H9 (cell line): ENCODE data around the gene CKB. TPM values are rescaled to one million over a fixed set of nuclear protein-coding genes. Genes with fewer than 3 reads are reported as not detected.

ENCODE experiments used
- DNase-seq: peaks from one replicate; pipeline ENCODE4 v3.0.0-alpha.2; 2017
- H2AFZ ChIP-seq: one replicate; pipeline ENCODE4 v1.6.1; 2013; ENCODE audit warnings: mild to moderate bottlenecking, low read length, control low read depth, moderate library complexity
- H2AK5ac ChIP-seq: 2 replicates; pipeline ENCODE4 v1.6.1; 2013; ENCODE audit warnings: low read length, control low read depth, mixed read lengths; ENCODE audit not compliant: insufficient read length
- H2BK120ac ChIP-seq: one replicate; pipeline ENCODE4 v1.6.1; 2013; ENCODE audit warnings: low read depth, mild to moderate bottlenecking, low read length, control low read depth, inconsistent platforms; ENCODE audit not compliant: poor library complexity, severe bottlenecking
- H2BK12ac ChIP-seq: 2 replicates; pipeline ENCODE4 v1.6.1; 2013; ENCODE audit warnings: low read length, control low read depth, mixed read lengths, low read depth; ENCODE audit not compliant: insufficient read length
- H2BK15ac ChIP-seq: 2 replicates; pipeline ENCODE4 v1.6.1; 2013; ENCODE audit warnings: low read depth, low read length, control low read depth
- H2BK20ac ChIP-seq: one replicate; pipeline ENCODE4 v1.6.1; 2013; ENCODE audit warnings: low read depth, mild to moderate bottlenecking, low read length, control low read depth, inconsistent platforms; ENCODE audit not compliant: poor library complexity, severe bottlenecking
- H2BK5ac ChIP-seq: 2 replicates; pipeline ENCODE4 v1.6.1; 2013; ENCODE audit warnings: low read length, control low read depth, mixed read lengths; ENCODE audit not compliant: insufficient read length
- H3K14ac ChIP-seq: 2 replicates; pipeline ENCODE4 v1.6.1; 2013; ENCODE audit warnings: low read length, control low read depth; ENCODE audit not compliant: insufficient read depth
- H3K18ac ChIP-seq: 2 replicates; pipeline ENCODE4 v1.6.1; 2013; ENCODE audit warnings: low read depth, mild to moderate bottlenecking, mixed read lengths, low read length, control low read depth; ENCODE audit not compliant: insufficient read length
- H3K23ac ChIP-seq: 2 replicates; pipeline ENCODE4 v1.6.1; 2013; ENCODE audit warnings: low read length, control low read depth, mixed read lengths, low read depth; ENCODE audit not compliant: insufficient read length
- H3K23me2 ChIP-seq: 2 replicates; pipeline ENCODE4 v1.6.1; 2013; ENCODE audit warnings: low read depth, mild to moderate bottlenecking, mixed read lengths, low read length, control low read depth; ENCODE audit not compliant: insufficient read length, poor library complexity, severe bottlenecking
- H3K27ac ChIP-seq: 2 replicates; pipeline ENCODE4 v1.5.1; 2013; ENCODE audit warnings: low read length, control low read depth, mixed read lengths, low read depth; ENCODE audit not compliant: insufficient read length
- H3K27me3 ChIP-seq: 2 replicates; pipeline ENCODE4 v1.6.1; 2013; ENCODE audit warnings: low read length, control low read depth, inconsistent platforms; ENCODE audit not compliant: insufficient read depth
- H3K4ac ChIP-seq: 2 replicates; pipeline ENCODE4 v1.6.1; 2013; ENCODE audit warnings: low read depth, mild to moderate bottlenecking, control low read depth, inconsistent platforms, low read length, moderate library complexity
- H3K4me1 ChIP-seq: 2 replicates; pipeline ENCODE4 v1.6.1; 2013; ENCODE audit warnings: low read length, control low read depth, inconsistent platforms; ENCODE audit not compliant: insufficient read depth
- H3K4me2 ChIP-seq: 2 replicates; pipeline ENCODE4 v1.6.1; 2013; ENCODE audit warnings: low read length, control low read depth, mixed read lengths; ENCODE audit not compliant: insufficient read length, insufficient read depth
- H3K56ac ChIP-seq: 2 replicates; pipeline ENCODE4 v1.6.1; 2013; ENCODE audit warnings: low read depth, mild to moderate bottlenecking, mixed read lengths, low read length, control low read depth; ENCODE audit not compliant: insufficient read length
- H3K79me1 ChIP-seq: 2 replicates; pipeline ENCODE4 v1.6.1; 2013; ENCODE audit warnings: low read depth, mild to moderate bottlenecking, moderate library complexity, low read length, control low read depth, inconsistent platforms; ENCODE audit not compliant: insufficient read depth, poor library complexity, severe bottlenecking
- H3K79me2 ChIP-seq: 2 replicates; pipeline ENCODE4 v1.6.1; 2013; ENCODE audit warnings: low read length, control low read depth, inconsistent platforms; ENCODE audit not compliant: insufficient read depth
- H3K9ac ChIP-seq: 2 replicates; pipeline ENCODE4 v1.6.1; 2013; ENCODE audit warnings: low read length, control low read depth, mixed read lengths; ENCODE audit not compliant: insufficient read length; ENCODE audit errors: extremely low read depth
- H3K9me3 ChIP-seq: one replicate; pipeline ENCODE4 v1.6.1; 2013; ENCODE audit warnings: low read depth, low read length, inconsistent platforms; ENCODE audit not compliant: control insufficient read depth
- H3T11ph ChIP-seq: one replicate; pipeline ENCODE4 v1.6.1; 2013; ENCODE audit warnings: mild to moderate bottlenecking, low read length, control low read depth, inconsistent platforms
- H4K20me1 ChIP-seq: one replicate; pipeline ENCODE4 v1.6.1; 2013; ENCODE audit not compliant: control insufficient read depth, insufficient read length, insufficient read depth
- H4K5ac ChIP-seq: 2 replicates; pipeline ENCODE4 v1.6.1; 2013; ENCODE audit warnings: low read depth, mild to moderate bottlenecking, mixed read lengths, low read length, control low read depth; ENCODE audit not compliant: insufficient read length
- H4K8ac ChIP-seq: replicated peaks from 2 replicates; pipeline ENCODE4 v1.6.1; 2013; ENCODE audit warnings: low read length, control low read depth, mixed read lengths, low read depth; ENCODE audit not compliant: insufficient read length
- H4K91ac ChIP-seq: 2 replicates; pipeline ENCODE4 v1.6.1; 2013; ENCODE audit warnings: low read depth, mild to moderate bottlenecking, moderate library complexity, mixed read lengths, low read length, control low read depth; ENCODE audit not compliant: insufficient read length
- H3K27ac Mint-ChIP-seq, 3 experiments: 2 replicates in 2 of 3; 3 replicates in 1 of 3; pipeline ENCODE4 v1.8.0; 2020 to 2021; ENCODE audit warnings: mixed read lengths in 3 of 3, mild to moderate bottlenecking in 1 of 3, moderate library complexity in 1 of 3
- H3K27me3 Mint-ChIP-seq: 2 replicates; pipeline ENCODE4 v1.8.0; 2021; ENCODE audit warnings: low read depth, mild to moderate bottlenecking, moderate library complexity, mixed read lengths
- H3K36me3 Mint-ChIP-seq, 3 experiments: 2 replicates in 2 of 3; 3 replicates in 1 of 3; pipeline ENCODE4 v1.8.0; 2020 to 2021; ENCODE audit warnings: low read depth in 3 of 3, mixed read lengths in 3 of 3; ENCODE audit not compliant: insufficient read depth in 1 of 3
- H3K4me1 Mint-ChIP-seq, 2 experiments: 2 replicates each; pipeline ENCODE4 v1.8.0; 2020; ENCODE audit warnings: mixed read lengths in 2 of 2
- H3K4me3 Mint-ChIP-seq, 2 experiments: 2 replicates in 1 of 2; 3 replicates in 1 of 2; pipeline ENCODE4 v1.8.0; 2020 to 2021; ENCODE audit warnings: mild to moderate bottlenecking in 2 of 2, mixed read lengths in 2 of 2, moderate library complexity in 1 of 2
- H3K9me3 Mint-ChIP-seq, 2 experiments: 2 replicates in 1 of 2; 3 replicates in 1 of 2; pipeline ENCODE4 v1.8.0; 2020; ENCODE audit warnings: mild to moderate bottlenecking in 2 of 2, mixed read lengths in 2 of 2, moderate library complexity in 1 of 2
- WGBS: extraction: QIAGEN DNeasy Blood & Tissue Kit; methylation state at CpG from one replicate; pipeline ENCODE4 v1.1.7; 2013; ENCODE audit warnings: missing lambda C conversion rate, low lambda C conversion rate, mixed read lengths; ENCODE audit not compliant: insufficient read length; ENCODE audit errors: extremely low coverage; 5-methylcytosine and 5-hydroxymethylcytosine counted together
- total RNA-seq: library from RNA; stranded (reverse); gene quantifications from 2 replicates; pipeline ENCODE4 v1.2.1, GENCODE V29; 2021
- TF ChIP-seq, protein P1 (sequence below): fragments of 200-600 bp; sonication (generic); conservative IDR thresholded peaks from 3 replicates; pipeline ENCODE4 v1.8.0; 2021; ENCODE audit warnings: antibody characterized with exemption, mild to moderate bottlenecking

Gene CKB
- total RNA-seq, 1 experiment from 2014 or later: 517 TPM

DNA sequence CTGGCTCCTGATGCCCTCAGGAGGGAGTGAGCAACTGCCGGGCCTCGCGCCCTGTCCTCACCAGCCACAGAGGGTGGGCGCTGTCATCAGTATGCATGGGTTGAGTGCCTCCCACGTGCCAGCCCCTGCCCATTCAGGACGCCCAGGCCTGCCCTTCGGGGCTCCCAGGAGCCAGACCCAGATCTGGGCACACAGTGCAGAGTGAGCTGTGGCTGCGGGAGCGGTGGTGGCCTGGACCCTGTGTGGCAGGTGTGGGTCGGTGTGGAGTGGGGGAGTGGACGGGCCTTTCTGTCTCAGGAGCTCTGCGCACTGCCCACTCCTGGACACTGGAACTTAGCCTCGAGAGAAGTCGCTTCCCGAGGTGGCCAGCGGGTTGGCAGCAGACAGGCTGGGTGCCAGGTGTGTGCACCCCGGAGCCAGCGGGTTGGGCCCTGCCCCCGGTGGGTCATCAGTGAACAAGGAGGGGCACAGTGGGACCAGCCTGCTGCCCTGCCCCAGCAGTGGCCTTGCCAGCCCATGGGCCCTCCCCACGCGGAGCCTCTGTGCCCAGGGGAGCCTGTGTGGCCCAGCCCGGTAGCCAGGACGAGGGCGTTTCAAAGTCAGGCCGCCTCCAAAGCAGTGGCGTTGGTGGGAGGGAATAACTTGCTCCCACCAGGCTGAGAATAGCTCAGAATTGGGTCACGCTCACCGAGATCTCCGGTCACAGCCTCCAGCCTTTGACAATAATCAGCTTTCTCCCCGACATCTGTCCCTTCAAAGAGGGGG, 15.8 kb upstream of the CKB start:
- H2BK12ac ChIP-seq: no peak overlapping the region
- H3K4me1 ChIP-seq: no peaks in the 10 kb centered on the region; the same call in 1 of the 2 replicates
- H3K4me3 Mint-ChIP-seq: no peak overlapping the region
- H4K20me1 ChIP-seq: no peaks in the 10 kb centered on the region
- H3K23me2 ChIP-seq: peaks cover 4% of the 10 kb centered on the region
- no peak overlapping the region for H4K91ac ChIP-seq
- no peak overlapping the region for H3K56ac ChIP-seq
- H3K79me2 ChIP-seq: no peaks in the 10 kb centered on the region
- H2AK5ac ChIP-seq: no peak overlapping the region
- no peak overlapping the region for H3K9ac ChIP-seq
- no peak overlapping the region for H3K27ac ChIP-seq
- H3K27me3 Mint-ChIP-seq: peaks cover 15% of the 10 kb centered on the region
- no peak overlapping the region for H3K4ac ChIP-seq
- DNase-seq: no peak
- WGBS: no CpG with 5 or more reads among the region's 30 CpGs
- H3K79me1 ChIP-seq: no peaks in the 10 kb centered on the region
- peaks cover 0 to 2% (median 0%) of the 10 kb centered on the region in 3 experiments; a peak in 1 of 7 replicates for H3K36me3 Mint-ChIP-seq
- H2BK5ac ChIP-seq: no peak overlapping the region
- H3K9me3 ChIP-seq: no peaks in the 10 kb centered on the region
- TF ChIP-seq, protein P1, sequence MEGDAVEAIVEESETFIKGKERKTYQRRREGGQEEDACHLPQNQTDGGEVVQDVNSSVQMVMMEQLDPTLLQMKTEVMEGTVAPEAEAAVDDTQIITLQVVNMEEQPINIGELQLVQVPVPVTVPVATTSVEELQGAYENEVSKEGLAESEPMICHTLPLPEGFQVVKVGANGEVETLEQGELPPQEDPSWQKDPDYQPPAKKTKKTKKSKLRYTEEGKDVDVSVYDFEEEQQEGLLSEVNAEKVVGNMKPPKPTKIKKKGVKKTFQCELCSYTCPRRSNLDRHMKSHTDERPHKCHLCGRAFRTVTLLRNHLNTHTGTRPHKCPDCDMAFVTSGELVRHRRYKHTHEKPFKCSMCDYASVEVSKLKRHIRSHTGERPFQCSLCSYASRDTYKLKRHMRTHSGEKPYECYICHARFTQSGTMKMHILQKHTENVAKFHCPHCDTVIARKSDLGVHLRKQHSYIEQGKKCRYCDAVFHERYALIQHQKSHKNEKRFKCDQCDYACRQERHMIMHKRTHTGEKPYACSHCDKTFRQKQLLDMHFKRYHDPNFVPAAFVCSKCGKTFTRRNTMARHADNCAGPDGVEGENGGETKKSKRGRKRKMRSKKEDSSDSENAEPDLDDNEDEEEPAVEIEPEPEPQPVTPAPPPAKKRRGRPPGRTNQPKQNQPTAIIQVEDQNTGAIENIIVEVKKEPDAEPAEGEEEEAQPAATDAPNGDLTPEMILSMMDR: no peak
- no peak overlapping the region for H2BK20ac ChIP-seq
- no peaks in the 10 kb centered on the region for H3K27me3 ChIP-seq
- no peaks in the 10 kb centered on the region for H3K9me3 Mint-ChIP-seq
- H3K18ac ChIP-seq: no peak overlapping the region
- no peak overlapping the region for H3K4me2 ChIP-seq
- H3K27ac Mint-ChIP-seq: no peak overlapping the region
- H3T11ph ChIP-seq: no peak overlapping the region
- no peak overlapping the region for H3K14ac ChIP-seq
- no peak overlapping the region for H2AFZ ChIP-seq
- no peak overlapping the region for H2BK120ac ChIP-seq
- H4K5ac ChIP-seq: no peak overlapping the region
- H4K8ac ChIP-seq: no peak overlapping the region
- H3K23ac ChIP-seq: no peak overlapping the region
- H2BK15ac ChIP-seq: no peak overlapping the region
- peaks cover 8 to 23% of the 10 kb centered on the region in 2 experiments for H3K4me1 Mint-ChIP-seq
